Measurements from ENCODE around the gene EML4. TPM values are rescaled to one million over a fixed set of nuclear protein-coding genes. Genes with fewer than 3 reads are reported as not detected.

EML4 gene
- total RNA-seq, 3 donors from 2014 or later (not counting 1 experiment from before 2014, with no cell fraction given), result 88.4 to 136 (median 91.5) TPM

GRCh38 chr2:42335514-42336104, 166.5 kb downstream of the EML4 start:
- H3K9me3 Mint-ChIP-seq, result no peaks in the 10 kb centered on the region
- 98% methylated on average over 9 of the region's 10 CpGs for WGBS (ENCODE audit: insufficient coverage)

DNA sequence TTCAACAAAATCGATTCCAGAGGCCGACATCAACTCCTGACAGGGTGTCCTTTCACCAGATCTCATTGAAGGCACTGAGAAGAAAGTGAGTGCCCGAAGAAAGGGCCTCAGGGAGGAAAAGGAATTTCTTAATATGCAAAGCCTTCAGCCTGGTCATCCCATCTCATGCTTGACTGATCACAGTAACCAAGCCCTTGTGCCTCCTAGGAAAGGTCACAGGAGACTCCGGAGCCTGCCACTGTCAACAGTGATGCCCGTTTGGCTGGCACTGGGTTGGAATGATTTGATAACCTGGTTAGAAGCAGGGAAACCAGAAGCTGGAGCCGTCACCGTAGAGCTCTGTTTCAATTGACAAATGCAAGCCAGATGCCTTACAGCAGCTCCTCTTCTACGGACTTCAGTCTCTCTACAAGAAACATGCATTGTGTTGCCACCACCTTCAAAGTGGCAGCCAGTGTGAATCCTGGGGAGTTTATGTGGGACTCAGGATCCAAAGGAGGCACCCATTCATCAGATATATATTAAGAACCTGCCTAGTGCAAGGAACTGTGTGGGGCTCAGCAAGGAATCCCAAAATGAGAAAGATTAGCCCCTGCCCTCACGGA, 167.3 kb downstream of the EML4 start:
- no peak overlapping the region for H3K27ac ChIP-seq (ENCODE audit: low read length)
- no peak for TF ChIP-seq CTCF (IDR thresholded peaks at IDR 0.05)
- H3K4me1 ChIP-seq (ENCODE audit: control insufficient read depth, insufficient read depth, low read length), result no peaks in the 10 kb centered on the region
- H3K9me3 Mint-ChIP-seq, result no peaks in the 10 kb centered on the region
- intact Hi-C loops (cut with micrococcal nuclease), result no loop called here
- no peak overlapping the region for H3K27ac Mint-ChIP-seq
- H3K27me3 Mint-ChIP-seq (ENCODE audit: low read depth in 2 of 2), result no peaks in the 10 kb centered on the region
- no peak overlapping the region for H3K4me3 ChIP-seq (ENCODE audit: low read length)
- ATAC-seq (no peak), DNase-seq (no peak)
- H3K4me1 Mint-ChIP-seq, result peaks cover 13 to 30% of the 10 kb centered on the region in 2 donors
- H3K36me3 Mint-ChIP-seq, result peaks cover 20% of the 10 kb centered on the region
- no peaks in the 10 kb centered on the region for H3K9me3 ChIP-seq (ENCODE audit: control insufficient read depth, insufficient read depth, low read length)
- no peak overlapping the region for H3K4me3 Mint-ChIP-seq
- H3K27me3 ChIP-seq (ENCODE audit: control insufficient read depth, insufficient read depth, low read length), result no peaks in the 10 kb centered on the region
- WGBS (ENCODE audit: insufficient coverage), result 97% methylated on average over 9 of the region's 9 CpGs
- peaks cover 42% of the 10 kb centered on the region for H3K36me3 ChIP-seq (ENCODE audit: control insufficient read depth, insufficient read depth, low read length)

More at GRCh38 chr2:42335514-42336104, 166.5 kb downstream of the EML4 start:
- DNase-seq (no peak), ATAC-seq (no peak)
- no peaks in the 10 kb centered on the region for H3K9me3 ChIP-seq (ENCODE audit: control insufficient read depth, insufficient read depth, low read length)
- H3K27me3 ChIP-seq (ENCODE audit: control insufficient read depth, insufficient read depth, low read length), result no peaks in the 10 kb centered on the region
- peaks cover 49% of the 10 kb centered on the region for H3K36me3 ChIP-seq (ENCODE audit: control insufficient read depth, insufficient read depth, low read length)
- H3K4me3 ChIP-seq (ENCODE audit: low read length), result no peak overlapping the region
- no peak for TF ChIP-seq CTCF (IDR thresholded peaks at IDR 0.05)
- H3K4me3 Mint-ChIP-seq, result no peak overlapping the region
- no peak overlapping the region for H3K27ac Mint-ChIP-seq
- intact Hi-C loops (cut with micrococcal nuclease), result no loop called here
- H3K4me1 Mint-ChIP-seq, result peaks cover 11 to 25% of the 10 kb centered on the region in 2 donors
- no peak overlapping the region for H3K27ac ChIP-seq (ENCODE audit: low read length)
- H3K36me3 Mint-ChIP-seq, result peaks cover 24% of the 10 kb centered on the region
- no peaks in the 10 kb centered on the region for H3K4me1 ChIP-seq (ENCODE audit: control insufficient read depth, insufficient read depth, low read length)
- H3K27me3 Mint-ChIP-seq (ENCODE audit: low read depth in 2 of 2), result no peaks in the 10 kb centered on the region

DNA sequence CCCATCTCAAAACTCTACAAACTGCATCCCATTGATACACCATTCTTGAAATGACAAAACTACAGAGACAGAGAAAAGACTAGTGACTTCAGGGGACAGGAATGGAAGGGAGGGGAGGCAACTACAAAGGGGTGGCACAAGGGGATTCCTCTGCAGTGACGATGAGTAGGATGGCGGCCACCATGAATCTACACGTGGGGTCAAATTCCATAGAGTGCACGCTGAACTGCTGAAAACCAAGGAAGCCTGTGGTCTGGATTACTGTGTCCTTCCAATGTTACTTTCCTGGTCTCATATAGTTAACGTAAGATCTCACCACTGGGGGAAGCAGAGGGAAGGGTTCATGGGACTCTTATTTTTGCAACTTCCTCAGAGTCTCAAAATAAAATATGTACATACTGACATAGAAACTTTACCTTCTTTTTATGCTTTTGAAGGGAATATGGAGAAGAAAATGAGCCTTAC, 168.2 kb downstream of the EML4 start:
- H3K36me3 ChIP-seq (ENCODE audit: control insufficient read depth, insufficient read depth, low read length), result peaks cover 33% of the 10 kb centered on the region

More for the DNA sequence above, 168.2 kb downstream of the EML4 start:
- H3K27me3 ChIP-seq (ENCODE audit: control insufficient read depth, insufficient read depth, low read length), result no peaks in the 10 kb centered on the region
- DNase-seq (no peak), ATAC-seq (no peak)
- 96% methylated on average over 4 of the region's 5 CpGs for WGBS (ENCODE audit: insufficient coverage)
- Mint-ChIP-seq H3K9me3 (no peaks in the 10 kb centered on the region), H3K36me3 (peaks cover 13% of the 10 kb centered on the region), H3K4me3 (no peak overlapping the region), H3K27me3 (ENCODE audit: low read depth in 2 of 2) (no peaks in the 10 kb centered on the region), H3K4me1 (peaks cover 18 to 39% of the 10 kb centered on the region in 2 donors), H3K27ac (no peak overlapping the region)
- H3K27ac ChIP-seq (ENCODE audit: low read length), result no peak overlapping the region
- intact Hi-C loops (cut with micrococcal nuclease), result no loop called here
- H3K4me1 ChIP-seq (ENCODE audit: control insufficient read depth, insufficient read depth, low read length), result peaks cover 6% of the 10 kb centered on the region
- no peaks in the 10 kb centered on the region for H3K9me3 ChIP-seq (ENCODE audit: control insufficient read depth, insufficient read depth, low read length)
- H3K4me3 ChIP-seq (ENCODE audit: low read length), result no peak overlapping the region
- TF ChIP-seq CTCF (IDR thresholded peaks at IDR 0.05), result no peak

Measured in natural killer cell (primary cell).